GM19351 (cell line): ENCODE measurements around the gene SEMA6D.

ENCODE experiments used
- ATAC-seq: cut with Tn5 transposase; IDR thresholded peaks from one replicate; pipeline ENCODE4 v1.9.1; 2021; ENCODE audit warnings: mild to moderate bottlenecking, moderate library complexity; ENCODE audit not compliant: unreplicated experiment

Gene SEMA6D

GRCh38 chr15:47741907-47742306, 24.6 kb downstream of the SEMA6D start:
- ATAC-seq: no peak

- ATAC-seq: no peak
Observed at GRCh38 chr15:47742334-47742733, 25.0 kb downstream of the SEMA6D start.

GRCh38 chr15:47742742-47743141, 25.4 kb downstream of the SEMA6D start:
- ATAC-seq: no peak

GRCh38 chr15:47743385-47743784, 26.1 kb downstream of the SEMA6D start:
- ATAC-seq: no peak

GRCh38 chr15:47743886-47744285, 26.6 kb downstream of the SEMA6D start:
- no peak for ATAC-seq

- no peak for ATAC-seq
Observed at GRCh38 chr15:47744496-47744895, 27.2 kb downstream of the SEMA6D start.

- no peak for ATAC-seq
Observed at GRCh38 chr15:47744973-47745372, 27.7 kb downstream of the SEMA6D start.

- no peak for ATAC-seq
Observed at GRCh38 chr15:47746516-47746915, 29.2 kb downstream of the SEMA6D start.

GRCh38 chr15:47750030-47750739, 32.9 kb downstream of the SEMA6D start:
- no peak for ATAC-seq

GRCh38 chr15:47750740-47751262, 33.5 kb downstream of the SEMA6D start:
- no peak for ATAC-seq

GRCh38 chr15:47753591-47753990, 36.3 kb downstream of the SEMA6D start:
- ATAC-seq: no peak

GRCh38 chr15:47754312-47754711, 37.0 kb downstream of the SEMA6D start:
- no peak for ATAC-seq

GRCh38 chr15:47755941-47756340, 38.6 kb downstream of the SEMA6D start:
- ATAC-seq: no peak

GRCh38 chr15:47756872-47757271, 39.6 kb downstream of the SEMA6D start:
- ATAC-seq: no peak

- no peak for ATAC-seq
Observed at GRCh38 chr15:47757331-47757730, 40.0 kb downstream of the SEMA6D start.

- ATAC-seq: no peak
Observed at GRCh38 chr15:47762621-47763020, 45.3 kb downstream of the SEMA6D start.

GRCh38 chr15:47764666-47765065, 47.4 kb downstream of the SEMA6D start:
- no peak for ATAC-seq

GRCh38 chr15:47766406-47766805, 49.1 kb downstream of the SEMA6D start:
- ATAC-seq: no peak

- no peak for ATAC-seq
Observed at GRCh38 chr15:47767035-47767434, 49.7 kb downstream of the SEMA6D start.

GRCh38 chr15:47768735-47769134, 51.4 kb downstream of the SEMA6D start:
- no peak for ATAC-seq

GRCh38 chr15:47769166-47769565, 51.9 kb downstream of the SEMA6D start:
- ATAC-seq: no peak

GRCh38 chr15:47773143-47773542, 55.8 kb downstream of the SEMA6D start:
- no peak for ATAC-seq

- ATAC-seq: no peak
Observed at GRCh38 chr15:47778263-47778770, 61.0 kb downstream of the SEMA6D start.
